Endothelial cell (in vitro differentiated cells): ENCODE measurements around the gene FAM210B. TPM values are rescaled to one million over a fixed set of nuclear protein-coding genes. Genes with fewer than 3 reads are reported as not detected.
"Not testable (repeated sequence)": the region's sequence is repeated elsewhere in the genome, so short reads cannot be mapped to it uniquely, and the experiment has no call there.

Experiments used
- DNase-seq: peaks from one replicate; pipeline ENCODE4 v3.0.0; 2021; ENCODE audit warnings: low spot score
- H3K27ac Mint-ChIP-seq: one replicate; pipeline ENCODE4 v1.8.0; 2021; ENCODE audit warnings: mixed read lengths, inconsistent platforms; ENCODE audit not compliant: unreplicated experiment
- H3K27me3 Mint-ChIP-seq: one replicate; pipeline ENCODE4 v1.8.0; 2021; ENCODE audit warnings: mild to moderate bottlenecking, moderate library complexity, mixed read lengths, inconsistent platforms; ENCODE audit not compliant: unreplicated experiment
- H3K36me3 Mint-ChIP-seq: one replicate; pipeline ENCODE4 v1.8.0; 2021; ENCODE audit warnings: mild to moderate bottlenecking, low read depth, mixed read lengths, inconsistent platforms; ENCODE audit not compliant: unreplicated experiment
- H3K4me1 Mint-ChIP-seq: one replicate; pipeline ENCODE4 v1.8.0; 2021; ENCODE audit warnings: mild to moderate bottlenecking, mixed read lengths, inconsistent platforms; ENCODE audit not compliant: unreplicated experiment
- H3K4me3 Mint-ChIP-seq: one replicate; pipeline ENCODE4 v1.8.0; 2021; ENCODE audit warnings: mild to moderate bottlenecking, mixed read lengths, inconsistent platforms; ENCODE audit not compliant: unreplicated experiment
- H3K9me3 Mint-ChIP-seq: one replicate; pipeline ENCODE4 v1.8.0; 2021; ENCODE audit warnings: mixed read lengths, inconsistent platforms; ENCODE audit not compliant: unreplicated experiment
- CTCF ChIP-seq: fragments of 200-600 bp; sonication (generic); IDR thresholded peaks from one replicate; pipeline ENCODE4 v1.5.0; 2021; ENCODE audit warnings: antibody characterized with exemption; ENCODE audit not compliant: unreplicated experiment
- total RNA-seq: library from RNA; stranded (reverse); fragmentation: NEBNext Ultra II Directional; extraction: Animal tissue kit (Norgen Biotek cat#: 25700); gene quantifications from one replicate; pipeline ENCODE4 v1.2.1, GENCODE V29; 2021; ENCODE audit not compliant: unreplicated experiment

FAM210B gene
- total RNA-seq, 1 donor from 2014 or later: 20.1 TPM

- no peak for TF ChIP-seq CTCF
- DNase-seq: no peak
- no peak overlapping the region for H3K27ac Mint-ChIP-seq
- no peaks in the 10 kb centered on the region for H3K4me1 Mint-ChIP-seq
- H3K36me3 Mint-ChIP-seq: peaks cover 8% of the 10 kb centered on the region
- H3K9me3 Mint-ChIP-seq: peaks cover 45% of the 10 kb centered on the region
- peaks cover 3% of the 10 kb centered on the region for H3K27me3 Mint-ChIP-seq
- H3K4me3 Mint-ChIP-seq: no peak overlapping the region
Measured at GRCh38 chr20:56323656-56324055, 35.1 kb upstream of the FAM210B start.

- no peak overlapping the region for H3K4me3 Mint-ChIP-seq
- peaks cover 3% of the 10 kb centered on the region for H3K27me3 Mint-ChIP-seq
- H3K9me3 Mint-ChIP-seq: peaks cover 37% of the 10 kb centered on the region
- H3K4me1 Mint-ChIP-seq: no peaks in the 10 kb centered on the region
- no peak overlapping the region for H3K27ac Mint-ChIP-seq
- DNase-seq: no peak
- no peak for TF ChIP-seq CTCF
- peaks cover 14% of the 10 kb centered on the region for H3K36me3 Mint-ChIP-seq
Measured at GRCh38 chr20:56324806-56325205, 34.0 kb upstream of the FAM210B start.

- no peak for TF ChIP-seq CTCF
- peaks cover 49% of the 10 kb centered on the region for H3K9me3 Mint-ChIP-seq
- no peak overlapping the region for H3K4me3 Mint-ChIP-seq
- peaks cover 6% of the 10 kb centered on the region for H3K27me3 Mint-ChIP-seq
- peaks cover 15% of the 10 kb centered on the region for H3K36me3 Mint-ChIP-seq
- no peak overlapping the region for H3K27ac Mint-ChIP-seq
- no peak for DNase-seq
- H3K4me1 Mint-ChIP-seq: no peaks in the 10 kb centered on the region
Measured at GRCh38 chr20:56328861-56329260, 29.9 kb upstream of the FAM210B start.

- H3K36me3 Mint-ChIP-seq, H3K27me3 Mint-ChIP-seq, H3K4me1 Mint-ChIP-seq, DNase-seq, H3K4me3 Mint-ChIP-seq, H3K27ac Mint-ChIP-seq: not testable (repeated sequence)
- H3K9me3 Mint-ChIP-seq: peaks cover 29% of the 10 kb centered on the region
Measured at GRCh38 chr20:56336709-56337108, 22.1 kb upstream of the FAM210B start.

- H3K4me3 Mint-ChIP-seq: no peak overlapping the region
- peaks cover 8% of the 10 kb centered on the region for H3K9me3 Mint-ChIP-seq
- no peaks in the 10 kb centered on the region for H3K36me3 Mint-ChIP-seq
- TF ChIP-seq CTCF: no peak
- peaks cover 5% of the 10 kb centered on the region for H3K4me1 Mint-ChIP-seq
- no peak for DNase-seq
- peaks cover 5% of the 10 kb centered on the region for H3K27me3 Mint-ChIP-seq
- H3K27ac Mint-ChIP-seq: no peak overlapping the region
Measured at GRCh38 chr20:56342783-56343182, 16.0 kb upstream of the FAM210B start.
